Amniotic stem cell (primary cell): ENCODE data around the gene PRKAG2.
"Not testable (repeated sequence)": the region's sequence is repeated elsewhere in the genome, so short reads cannot be mapped to it uniquely, and the experiment has no call there.

Source experiments
- DNase-seq: peaks from one replicate; lab custom pipeline; 2025; lab: John Stamatoyannopoulos, UW

PRKAG2 gene

GRCh38 chr7:151835636-151836035 lies 41.3 kb downstream of the PRKAG2 start:
- no peak for DNase-seq

GRCh38 chr7:151834271-151835035 lies 42.5 kb downstream of the PRKAG2 start:
- DNase-seq: no peak

GRCh38 chr7:151833691-151834090 lies 43.2 kb downstream of the PRKAG2 start:
- no peak for DNase-seq

GRCh38 chr7:151833213-151833651 lies 43.7 kb downstream of the PRKAG2 start:
- DNase-seq: no peak

GRCh38 chr7:151832656-151833055 lies 44.3 kb downstream of the PRKAG2 start:
- no peak for DNase-seq

- no peak for DNase-seq
Observed at GRCh38 chr7:151832138-151832537, 44.8 kb downstream of the PRKAG2 start.

GRCh38 chr7:151831606-151832005 lies 45.3 kb downstream of the PRKAG2 start:
- no peak for DNase-seq

- DNase-seq: no peak
Observed at GRCh38 chr7:151830121-151830830, 46.6 kb downstream of the PRKAG2 start.

GRCh38 chr7:151829707-151830106 lies 47.2 kb downstream of the PRKAG2 start:
- DNase-seq: no peak

GRCh38 chr7:151827620-151828019 lies 49.3 kb downstream of the PRKAG2 start:
- no peak for DNase-seq

GRCh38 chr7:151826316-151826715 lies 50.6 kb downstream of the PRKAG2 start:
- DNase-seq: not testable (repeated sequence)

- DNase-seq: no peak
Observed at GRCh38 chr7:151825721-151826120, 51.2 kb downstream of the PRKAG2 start.

GRCh38 chr7:151824373-151824933 lies 52.5 kb downstream of the PRKAG2 start:
- DNase-seq: no peak

- no peak for DNase-seq
Observed at GRCh38 chr7:151823566-151824372, 53.1 kb downstream of the PRKAG2 start.

- DNase-seq: no peak
Observed at GRCh38 chr7:151822541-151823181, 54.3 kb downstream of the PRKAG2 start.

- DNase-seq: no peak
Observed at GRCh38 chr7:151821806-151822540, 54.9 kb downstream of the PRKAG2 start.

GRCh38 chr7:151821226-151821625 lies 55.7 kb downstream of the PRKAG2 start:
- no peak for DNase-seq

- no peak for DNase-seq
Observed at GRCh38 chr7:151820491-151821105, 56.3 kb downstream of the PRKAG2 start.

- DNase-seq: no peak
Observed at GRCh38 chr7:151819866-151820265, 57.0 kb downstream of the PRKAG2 start.

- DNase-seq: no peak
Observed at GRCh38 chr7:151818674-151819519, 58.0 kb downstream of the PRKAG2 start.
